ENCODE data around the gene SPINDOC.

Gene SPINDOC

DNA sequence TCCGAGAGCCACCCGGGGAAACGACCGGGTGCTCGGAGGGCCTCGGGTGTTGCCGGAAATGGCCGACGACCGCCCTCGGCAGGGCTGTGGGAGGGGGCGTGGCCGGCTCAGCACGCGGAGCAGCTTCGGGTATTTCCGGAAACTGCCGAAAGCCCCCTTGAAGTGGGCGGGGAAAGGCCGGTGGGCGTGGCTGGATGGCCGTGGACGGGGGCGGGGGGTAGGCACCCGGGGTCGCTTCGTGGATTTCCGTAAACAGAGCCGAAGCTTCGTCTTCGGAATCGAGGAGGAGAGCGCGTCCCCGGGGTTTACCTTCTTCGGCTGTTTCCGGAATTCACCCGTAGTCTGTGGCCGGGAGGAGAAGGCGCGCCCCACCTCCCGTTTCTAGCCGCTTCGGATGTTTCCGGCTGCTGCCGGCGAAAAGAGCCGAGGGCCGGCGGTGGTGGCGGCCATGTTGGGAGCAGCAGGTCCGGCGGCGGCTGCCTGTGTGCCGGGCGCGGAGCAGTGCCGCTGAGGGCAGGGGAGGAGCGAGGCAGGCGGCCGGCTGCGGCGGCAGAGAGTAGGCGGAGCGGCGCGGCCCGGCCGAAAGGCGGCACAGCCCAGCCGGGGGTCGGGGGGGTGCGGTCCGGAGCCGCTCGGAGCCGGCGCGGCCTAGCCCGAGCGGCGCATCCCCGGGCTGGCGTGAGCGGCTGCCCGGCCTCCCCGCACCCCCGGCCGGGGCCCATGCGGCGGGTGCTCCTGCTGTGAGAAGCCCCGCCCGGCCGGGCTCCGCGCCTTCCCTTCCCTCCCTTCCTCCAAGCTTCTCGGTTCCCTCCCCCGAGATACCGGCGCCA, 25.6 kb downstream of the SPINDOC start, which contains the start of gene MARK2:
TSS of gene MARK2 (plus strand) at position 433 of the 830 bp plus-strand sequence. CDS start at position 830, 397 bp downstream.
- peak within 1 kb of the TSS; percentile 71 for H3K4me3 ChIP-seq (ENCODE audit: low read depth, low read length)
- TF ChIP-seq, protein P1, sequence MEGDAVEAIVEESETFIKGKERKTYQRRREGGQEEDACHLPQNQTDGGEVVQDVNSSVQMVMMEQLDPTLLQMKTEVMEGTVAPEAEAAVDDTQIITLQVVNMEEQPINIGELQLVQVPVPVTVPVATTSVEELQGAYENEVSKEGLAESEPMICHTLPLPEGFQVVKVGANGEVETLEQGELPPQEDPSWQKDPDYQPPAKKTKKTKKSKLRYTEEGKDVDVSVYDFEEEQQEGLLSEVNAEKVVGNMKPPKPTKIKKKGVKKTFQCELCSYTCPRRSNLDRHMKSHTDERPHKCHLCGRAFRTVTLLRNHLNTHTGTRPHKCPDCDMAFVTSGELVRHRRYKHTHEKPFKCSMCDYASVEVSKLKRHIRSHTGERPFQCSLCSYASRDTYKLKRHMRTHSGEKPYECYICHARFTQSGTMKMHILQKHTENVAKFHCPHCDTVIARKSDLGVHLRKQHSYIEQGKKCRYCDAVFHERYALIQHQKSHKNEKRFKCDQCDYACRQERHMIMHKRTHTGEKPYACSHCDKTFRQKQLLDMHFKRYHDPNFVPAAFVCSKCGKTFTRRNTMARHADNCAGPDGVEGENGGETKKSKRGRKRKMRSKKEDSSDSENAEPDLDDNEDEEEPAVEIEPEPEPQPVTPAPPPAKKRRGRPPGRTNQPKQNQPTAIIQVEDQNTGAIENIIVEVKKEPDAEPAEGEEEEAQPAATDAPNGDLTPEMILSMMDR (IDR thresholded peaks at IDR 0.05; ENCODE audit: insufficient read depth, low read depth, low read length, missing control alignments), result no peak
- peak; percentile 99 for DNase-seq (ENCODE audit: low read depth)

DNA sequence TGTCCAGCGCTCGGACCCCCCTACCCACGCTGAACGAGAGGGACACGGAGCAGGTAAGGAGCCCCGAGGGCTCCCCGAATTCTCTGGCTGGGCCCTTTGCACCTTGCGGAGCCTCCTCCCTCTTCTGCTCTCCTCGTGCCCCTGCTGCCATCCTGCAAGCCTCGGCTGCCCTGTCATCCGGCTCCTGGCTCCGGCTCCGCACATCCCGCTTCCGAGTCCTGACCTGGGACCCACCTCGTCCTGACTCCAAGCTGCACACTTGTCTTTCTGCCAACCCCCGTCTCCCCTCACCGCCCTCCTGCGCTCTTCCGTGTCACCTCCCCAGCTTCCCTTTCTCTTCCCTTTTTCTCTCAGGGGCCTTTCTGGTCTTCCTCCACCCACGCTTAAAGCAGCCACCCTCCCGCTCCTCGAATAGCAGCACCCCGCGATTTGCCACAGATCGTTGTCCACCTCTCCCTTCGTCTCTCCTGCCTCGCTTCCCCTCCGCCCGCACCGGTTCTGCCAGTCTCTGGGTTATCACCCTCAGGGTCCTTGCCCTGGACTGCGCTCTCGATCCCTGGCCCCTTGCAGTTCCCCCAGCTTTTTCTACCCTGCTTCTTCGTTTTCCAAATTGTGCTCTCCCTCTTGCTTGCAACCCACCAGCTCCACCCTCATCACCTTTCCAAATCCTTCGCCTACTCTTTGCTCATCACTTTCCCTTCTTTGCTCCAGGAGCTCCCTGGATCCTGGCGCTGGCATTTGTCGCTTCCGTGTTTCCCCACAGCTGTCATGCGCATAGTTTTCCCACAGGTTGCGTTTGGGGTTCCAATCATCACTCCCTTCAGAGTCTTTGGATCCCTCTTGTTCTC, 26.5 kb downstream of the SPINDOC start:
- TF ChIP-seq, protein P1 (IDR thresholded peaks at IDR 0.05; ENCODE audit: insufficient read depth, low read depth, low read length, missing control alignments), result no peak

DNA sequence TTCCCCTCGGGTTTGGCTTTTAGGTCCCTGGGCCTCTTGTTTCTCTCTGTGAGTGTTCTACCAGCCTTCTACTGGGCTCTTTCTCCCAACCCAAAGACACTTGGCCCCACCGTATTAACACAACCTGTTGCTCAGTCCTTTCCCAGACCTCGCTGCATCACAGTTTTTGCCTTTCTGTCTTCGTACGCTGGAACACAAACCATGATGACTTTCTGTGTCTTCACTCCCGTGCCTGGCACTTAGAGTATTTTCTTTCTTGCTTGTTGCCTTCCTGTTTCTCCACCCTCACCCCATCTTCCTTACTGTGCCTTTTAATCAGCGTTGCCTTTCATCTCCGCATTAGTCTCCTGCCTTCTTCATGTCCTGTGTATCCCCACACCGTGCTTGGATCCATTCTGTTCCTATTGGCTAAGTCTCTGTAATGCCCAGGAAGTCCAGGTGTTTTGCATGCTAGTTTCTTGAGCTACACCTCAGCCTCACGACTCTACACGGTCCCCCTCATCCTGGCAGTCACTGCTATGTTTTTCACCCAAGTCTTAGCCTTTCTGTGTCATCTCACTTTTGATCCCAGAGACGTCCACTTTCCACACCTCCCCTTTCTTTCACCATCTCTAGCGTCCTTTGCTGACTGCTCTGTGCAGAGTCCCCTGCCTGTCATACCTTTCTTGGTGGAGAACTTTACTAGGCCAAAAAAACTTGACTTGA, 27.3 kb downstream of the SPINDOC start:
- peak overlapping the region; percentile 71 for H3K4me3 ChIP-seq (ENCODE audit: low read depth, low read length)
- DNase-seq (ENCODE audit: low read depth), result peak; percentile 46
- TF ChIP-seq, protein P1 (IDR thresholded peaks at IDR 0.05; ENCODE audit: insufficient read depth, low read depth, low read length, missing control alignments), result no peak

More for the DNA sequence above, 26.5 kb downstream of the SPINDOC start:
- H3K4me3 ChIP-seq (ENCODE audit: low read depth, low read length), result peak overlapping the region; percentile 71
- peak; percentile 55 for DNase-seq (ENCODE audit: low read depth)

DNA sequence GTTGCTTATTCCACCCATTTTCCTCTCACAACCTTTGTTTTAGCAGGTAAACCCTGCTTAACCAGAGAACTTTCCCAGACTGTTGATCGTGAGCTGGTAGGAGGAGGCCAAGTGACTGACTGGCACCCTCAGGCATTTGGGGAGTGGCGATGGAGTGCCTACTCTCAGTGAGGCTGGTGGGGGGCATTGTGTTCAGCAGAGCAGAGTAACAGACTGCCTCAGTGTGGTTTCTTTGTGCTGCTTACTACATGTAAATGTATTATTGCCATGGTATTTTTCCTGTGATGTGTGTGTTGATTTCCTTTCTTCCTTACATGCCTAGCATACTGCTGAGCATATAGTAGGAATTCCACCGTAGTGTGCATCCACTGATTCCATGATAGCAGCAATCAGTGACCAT, 28.3 kb downstream of the SPINDOC start:
- H3K4me3 ChIP-seq (ENCODE audit: low read depth, low read length), result peak overlapping the region; percentile 71
- no peak for DNase-seq (ENCODE audit: low read depth)
- TF ChIP-seq, protein P1 (IDR thresholded peaks at IDR 0.05; ENCODE audit: insufficient read depth, low read depth, low read length, missing control alignments), result no peak

DNA sequence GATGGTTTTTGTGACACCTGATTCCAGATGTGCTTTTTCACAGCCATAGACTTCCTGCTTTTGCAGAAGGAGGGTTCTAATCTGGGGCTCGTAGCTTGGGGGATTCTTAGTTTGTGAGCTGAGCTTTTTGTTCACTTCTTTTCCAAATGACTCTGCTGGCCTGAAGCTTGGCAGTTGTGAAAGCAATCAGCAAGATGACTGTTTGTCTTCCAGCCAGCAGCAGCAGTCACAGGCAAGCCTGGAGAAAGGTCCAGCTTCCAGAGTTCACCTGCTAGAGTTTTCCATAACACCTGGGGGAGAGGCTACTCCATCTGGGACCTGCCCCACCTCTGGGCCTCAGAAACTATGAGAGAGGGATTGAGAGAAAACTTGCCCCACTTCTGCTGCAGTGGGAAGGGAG, 29.8 kb downstream of the SPINDOC start:
- TF ChIP-seq, protein P1 (IDR thresholded peaks at IDR 0.05; ENCODE audit: insufficient read depth, low read depth, low read length, missing control alignments), result no peak
- DNase-seq (ENCODE audit: low read depth), result no peak
- H3K4me3 ChIP-seq (ENCODE audit: low read depth, low read length), result no peak overlapping the region

DNA sequence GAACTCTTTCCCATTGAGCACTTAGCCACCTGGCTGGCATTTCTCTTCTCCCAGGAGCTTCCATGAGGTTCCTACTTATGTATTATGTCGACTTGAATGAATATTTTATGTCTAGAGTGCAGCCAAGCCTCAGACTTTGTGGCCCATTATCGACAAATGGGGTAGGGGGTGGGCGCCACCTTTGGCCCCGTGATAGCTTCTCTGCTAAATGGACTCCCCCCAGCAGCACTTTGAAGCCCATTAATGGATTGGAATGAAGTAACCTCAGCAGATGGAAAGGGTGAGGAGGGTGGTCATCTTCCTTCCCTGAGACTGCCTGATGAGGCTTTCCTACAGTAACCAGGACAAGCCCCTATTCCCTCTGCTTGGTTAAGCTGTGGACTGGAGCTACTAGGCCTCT, 31.6 kb downstream of the SPINDOC start:
- DNase-seq (ENCODE audit: low read depth), result no peak
- no peak overlapping the region for H3K4me3 ChIP-seq (ENCODE audit: low read depth, low read length)
- TF ChIP-seq, protein P1 (IDR thresholded peaks at IDR 0.05; ENCODE audit: insufficient read depth, low read depth, low read length, missing control alignments), result no peak
